Amniotic stem cell (primary cell): ENCODE data around the gene ALCAM.
A peak's percentile ranks its signal among the peaks of the same experiment; 100 is the strongest.

Source experiments
- DNase-seq: peaks from one replicate; lab custom pipeline; 2025; lab: John Stamatoyannopoulos, UW

The ALCAM gene

DNA sequence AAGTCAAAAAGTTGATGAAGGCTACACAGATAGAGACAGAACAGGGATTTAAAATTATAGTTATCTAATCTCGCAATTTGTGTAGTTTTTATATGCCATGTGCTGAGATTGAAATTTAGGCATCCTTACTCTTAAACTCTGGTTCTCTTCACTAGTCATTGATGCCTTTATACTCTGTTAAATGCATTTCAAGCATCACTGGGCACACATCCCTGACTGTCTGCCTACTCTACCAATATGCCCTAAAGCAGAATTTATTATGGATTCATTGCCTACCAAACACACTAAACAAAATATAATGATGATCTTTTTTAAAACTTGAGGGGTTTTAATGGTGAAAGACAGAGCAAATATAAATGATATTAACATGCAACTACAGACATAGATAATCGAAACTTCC lies 10.3 kb upstream of the ALCAM start:
- DNase-seq, result no peak

DNA sequence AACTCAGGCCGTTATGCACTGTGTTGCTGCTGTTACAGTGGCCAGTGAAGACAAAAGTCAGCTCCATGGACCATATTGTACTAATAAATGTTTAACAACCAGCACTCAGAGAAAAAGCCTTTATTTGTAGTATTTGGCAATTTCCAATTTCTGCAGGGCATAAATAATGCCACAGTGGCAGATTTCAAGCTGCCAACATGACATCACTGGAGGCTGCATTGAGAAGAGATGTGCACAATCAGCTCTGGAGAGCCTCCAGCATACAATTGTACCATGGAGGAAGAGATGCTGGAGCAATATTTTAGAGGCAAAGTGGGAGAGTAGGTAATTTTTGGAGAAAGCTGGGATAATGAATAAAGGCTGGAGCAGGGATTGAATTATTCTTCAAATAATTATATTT lies 9.7 kb upstream of the ALCAM start:
- DNase-seq, result no peak

DNA sequence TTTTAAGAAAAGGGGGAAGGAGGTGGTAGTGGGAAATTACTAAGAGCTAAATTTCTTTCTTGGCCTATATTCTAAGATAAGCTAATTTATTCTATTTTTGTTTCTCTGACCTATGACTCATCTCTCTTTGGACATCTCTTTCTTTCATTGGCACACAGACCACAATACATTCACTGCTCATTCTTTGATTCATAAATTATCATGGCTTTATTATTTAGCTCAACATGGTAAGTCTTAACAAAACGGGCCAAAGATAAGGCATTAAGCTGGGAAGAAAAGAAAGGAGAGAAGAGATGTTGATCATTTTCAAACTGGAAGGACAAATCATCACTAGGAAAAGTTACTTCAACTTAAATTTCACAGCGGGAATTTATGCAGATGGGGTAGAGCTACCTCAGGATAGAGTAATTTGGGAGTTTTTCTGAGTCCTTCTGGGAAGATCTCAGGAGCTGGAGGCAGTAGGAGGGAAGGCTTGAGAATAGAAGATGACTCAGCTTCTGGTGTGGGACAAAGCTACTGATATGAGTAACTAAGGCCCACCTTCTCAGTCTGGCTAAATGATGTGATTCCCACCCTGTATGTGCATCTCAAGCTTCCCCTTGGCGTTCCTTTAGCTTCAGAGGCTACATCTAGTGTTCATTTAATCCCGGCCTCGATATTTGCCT lies 7.5 kb upstream of the ALCAM start:
- no peak for DNase-seq

DNA sequence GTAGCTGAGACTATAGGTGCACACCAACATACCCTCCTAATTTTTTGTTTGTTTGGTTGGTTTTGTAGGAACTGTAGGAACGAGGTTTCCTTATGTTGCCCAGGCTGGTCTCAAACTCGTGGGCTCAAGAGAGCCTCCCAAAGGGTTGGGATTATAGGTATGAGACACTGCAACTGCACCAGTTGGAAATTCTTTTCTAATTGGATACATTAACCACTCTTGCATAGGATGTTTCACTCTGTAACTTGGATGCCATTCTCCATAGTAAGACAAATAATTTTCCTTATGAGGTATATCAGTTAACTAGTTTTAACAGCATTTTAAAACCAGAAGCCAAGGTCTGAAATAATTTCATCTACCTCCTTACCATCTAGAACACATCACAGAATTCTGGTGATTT lies 6.7 kb upstream of the ALCAM start:
- DNase-seq, result no peak

DNA sequence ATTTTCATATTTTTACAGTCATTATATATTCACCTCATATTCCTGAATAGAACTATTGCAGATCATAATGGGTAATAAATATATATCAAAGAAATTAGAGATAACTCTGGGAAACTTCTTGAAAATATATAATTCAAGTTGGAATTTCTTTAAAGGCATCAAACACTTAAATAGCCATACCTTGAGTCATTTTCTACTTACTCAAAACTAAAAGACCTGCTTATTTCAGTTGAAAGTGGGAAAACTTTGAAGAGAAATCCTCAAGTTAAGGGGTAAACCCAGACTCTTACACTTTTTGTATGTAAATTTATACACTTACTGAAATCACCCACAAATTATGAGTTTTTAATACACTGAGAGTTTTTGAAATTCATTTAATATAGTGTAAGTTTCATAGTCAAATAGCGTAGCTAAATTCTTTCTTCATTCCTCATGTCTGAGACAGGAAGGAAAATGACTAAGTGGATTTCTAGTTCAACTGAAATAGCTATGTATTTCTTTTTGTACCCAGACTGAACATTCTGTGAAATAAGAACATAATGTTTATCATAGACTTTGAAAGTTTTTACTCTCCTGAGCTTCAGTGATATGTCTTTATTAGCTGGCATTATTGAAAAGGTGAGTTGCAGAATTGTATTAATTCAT lies 4.6 kb upstream of the ALCAM start:
- DNase-seq, result no peak

DNA sequence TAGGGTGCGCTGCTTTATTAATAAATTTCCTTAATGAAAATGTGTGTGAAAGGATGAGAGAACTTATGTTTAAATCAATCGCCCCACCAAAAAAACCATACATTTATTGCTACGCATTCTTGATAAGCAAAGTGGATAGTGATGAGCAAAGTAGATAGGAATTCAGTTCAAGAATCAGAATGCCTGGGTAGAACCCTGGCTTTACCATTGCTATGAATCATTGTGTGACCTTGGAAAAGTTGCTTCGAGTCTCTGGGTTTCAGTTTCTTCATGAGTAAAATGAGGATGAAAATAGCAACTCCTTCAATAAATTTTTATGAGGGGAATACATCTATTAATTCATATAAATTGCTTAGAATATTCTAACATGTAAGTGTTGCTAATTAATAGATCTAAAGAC lies 2.6 kb upstream of the ALCAM start:
- DNase-seq, result peak; percentile 54

DNA sequence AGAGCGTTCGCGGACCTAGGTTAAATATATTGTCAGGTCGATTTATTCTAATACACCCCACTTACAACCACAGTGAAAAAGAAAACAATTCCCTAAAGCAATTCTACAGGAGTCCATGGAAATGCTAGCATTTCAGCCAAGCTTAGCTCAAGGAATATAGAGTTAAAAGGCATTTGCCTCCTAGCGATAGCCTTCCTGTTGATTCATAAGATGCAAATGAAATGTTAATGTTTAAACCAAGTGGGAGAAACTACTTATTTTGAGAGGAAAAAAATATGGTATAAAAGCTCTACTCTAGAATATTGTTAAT lies 1.7 kb upstream of the ALCAM start:
- no peak for DNase-seq

DNA sequence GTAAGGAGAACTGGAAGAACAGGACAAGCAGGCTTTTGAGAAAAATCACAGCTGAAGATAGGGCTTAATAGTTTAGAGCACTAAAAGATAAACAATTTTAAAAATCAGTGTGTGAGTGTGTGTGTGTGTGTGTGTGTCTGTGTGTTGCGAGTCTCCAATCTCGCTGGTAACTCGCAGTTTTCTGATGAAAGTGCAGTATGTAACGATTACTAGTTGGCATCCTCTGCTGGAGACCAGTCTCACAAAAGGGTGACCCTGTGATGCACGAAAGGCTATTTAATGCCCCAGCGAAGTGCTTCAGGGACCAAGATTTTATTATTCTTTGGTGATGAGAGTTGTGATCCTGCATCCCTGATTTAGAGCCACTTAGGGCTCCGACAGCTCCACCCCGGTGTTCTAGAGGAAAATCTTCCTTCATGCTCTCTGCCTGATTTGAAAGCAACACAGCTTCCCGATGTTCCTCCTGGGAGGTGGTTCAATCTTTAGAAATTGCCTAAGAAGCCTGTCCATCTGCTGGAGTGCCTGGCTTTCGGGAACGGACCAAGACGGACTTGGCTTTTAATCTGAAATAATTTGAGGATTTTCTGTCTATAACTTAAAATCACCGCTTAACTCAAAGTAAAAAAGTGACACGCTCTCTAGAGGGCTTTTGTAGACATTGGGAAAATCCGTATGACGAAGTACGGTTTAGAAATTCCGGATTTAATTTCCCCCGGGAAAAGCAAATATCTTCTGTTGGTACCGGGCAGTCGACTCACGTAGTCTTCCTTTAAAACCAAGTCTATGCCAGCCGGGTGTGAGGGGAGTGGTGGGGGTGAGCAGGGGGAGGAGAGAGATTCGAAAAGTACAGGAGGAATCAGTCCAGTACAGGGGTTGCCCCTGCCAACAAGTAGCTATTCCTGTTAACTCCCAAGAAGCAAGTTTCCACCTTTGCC lies 1.1 kb upstream of the ALCAM start:
- no peak for DNase-seq

DNA sequence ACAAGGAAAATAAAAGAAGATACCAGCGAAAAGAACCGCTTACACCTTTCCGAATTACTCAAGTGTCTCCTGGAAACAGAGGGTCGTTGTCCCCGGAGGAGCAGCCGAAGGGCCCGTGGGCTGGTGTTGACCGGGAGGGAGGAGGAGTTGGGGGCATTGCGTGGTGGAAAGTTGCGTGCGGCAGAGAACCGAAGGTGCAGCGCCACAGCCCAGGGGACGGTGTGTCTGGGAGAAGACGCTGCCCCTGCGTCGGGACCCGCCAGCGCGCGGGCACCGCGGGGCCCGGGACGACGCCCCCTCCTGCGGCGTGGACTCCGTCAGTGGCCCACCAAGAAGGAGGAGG lies 325 bp downstream of the ALCAM start:
- DNase-seq, result no peak

DNA sequence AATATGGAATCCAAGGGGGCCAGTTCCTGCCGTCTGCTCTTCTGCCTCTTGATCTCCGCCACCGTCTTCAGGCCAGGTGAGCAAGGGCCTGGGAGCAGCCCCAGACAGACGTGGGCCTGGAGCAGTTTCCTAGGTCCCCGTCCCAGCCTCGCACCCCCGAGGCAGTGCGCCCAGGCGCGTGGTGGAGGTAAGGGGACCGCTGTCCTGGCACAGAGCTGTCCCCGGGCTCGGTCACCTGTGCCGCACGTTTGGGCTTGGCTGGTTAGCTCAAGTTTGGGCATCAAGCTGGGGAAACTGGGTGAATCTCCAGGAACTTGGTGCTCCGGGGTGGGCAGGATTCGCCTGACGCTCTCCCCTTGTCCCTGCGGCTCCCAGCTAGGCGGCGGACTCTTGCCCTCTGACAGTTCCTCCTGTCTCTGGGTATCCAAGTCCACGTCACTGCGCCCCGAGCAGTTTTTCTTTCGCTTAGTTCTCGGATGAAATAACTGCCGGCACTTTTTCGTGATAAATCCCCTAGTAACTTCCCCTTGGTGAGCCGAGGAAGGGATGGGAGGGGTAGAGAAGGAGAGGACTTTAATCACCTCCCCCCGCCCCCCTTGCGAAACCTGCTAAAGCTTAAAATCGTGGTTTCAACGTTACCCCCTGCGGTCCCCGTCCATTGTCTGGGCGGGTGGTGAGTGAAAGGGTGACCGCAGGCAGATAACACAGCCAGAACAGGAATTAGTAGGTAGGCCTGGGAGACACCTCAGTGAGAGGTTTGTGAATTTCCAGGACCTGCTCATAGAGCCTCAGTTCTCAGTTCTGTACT lies 901 bp downstream of the ALCAM start:
- DNase-seq, result peak; percentile 36

DNA sequence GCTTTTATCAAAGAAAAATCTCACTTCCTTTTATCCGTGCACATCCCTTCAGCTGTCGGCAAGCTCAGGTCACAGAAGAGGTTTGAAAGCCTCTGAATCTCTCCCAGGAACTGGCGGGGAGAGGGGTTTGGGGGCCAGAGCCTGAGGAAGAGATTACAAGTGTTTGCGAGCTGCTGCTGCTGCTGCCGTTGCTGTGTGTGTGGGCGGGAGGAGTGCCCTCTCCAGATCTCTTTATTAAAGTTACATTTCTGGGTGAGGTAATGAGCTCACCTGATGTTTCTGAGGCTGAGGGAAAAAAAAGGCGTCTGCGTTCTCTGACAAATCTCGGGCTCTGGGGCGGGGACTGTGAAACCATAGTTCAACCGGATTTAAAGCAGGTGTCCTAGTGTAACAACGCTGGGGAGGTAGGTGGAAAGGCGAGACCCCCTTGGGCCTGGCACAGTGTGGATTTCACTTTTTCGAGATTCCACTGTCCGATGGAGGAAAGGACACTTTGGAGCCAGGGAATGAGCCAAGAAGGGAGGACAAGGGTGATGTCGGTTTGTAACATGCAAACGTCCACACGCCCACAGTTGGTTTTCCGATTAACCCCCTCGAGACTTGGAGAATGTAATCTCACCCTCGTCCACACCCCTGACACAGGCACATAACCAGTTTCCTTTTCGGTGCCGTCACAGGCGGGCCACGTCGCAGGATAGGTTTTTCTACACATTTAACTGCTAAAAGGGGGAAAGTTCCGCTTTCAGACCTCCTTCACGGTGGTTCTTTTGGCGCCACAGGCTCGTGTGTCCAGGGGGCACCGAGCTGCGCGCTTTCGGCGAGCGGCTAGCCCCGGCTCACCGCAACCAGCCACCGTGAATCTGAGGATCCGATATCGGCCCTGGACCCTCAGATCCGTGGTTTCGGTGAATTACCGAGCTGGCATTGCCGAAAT lies 2.1 kb downstream of the ALCAM start:
- no peak for DNase-seq

DNA sequence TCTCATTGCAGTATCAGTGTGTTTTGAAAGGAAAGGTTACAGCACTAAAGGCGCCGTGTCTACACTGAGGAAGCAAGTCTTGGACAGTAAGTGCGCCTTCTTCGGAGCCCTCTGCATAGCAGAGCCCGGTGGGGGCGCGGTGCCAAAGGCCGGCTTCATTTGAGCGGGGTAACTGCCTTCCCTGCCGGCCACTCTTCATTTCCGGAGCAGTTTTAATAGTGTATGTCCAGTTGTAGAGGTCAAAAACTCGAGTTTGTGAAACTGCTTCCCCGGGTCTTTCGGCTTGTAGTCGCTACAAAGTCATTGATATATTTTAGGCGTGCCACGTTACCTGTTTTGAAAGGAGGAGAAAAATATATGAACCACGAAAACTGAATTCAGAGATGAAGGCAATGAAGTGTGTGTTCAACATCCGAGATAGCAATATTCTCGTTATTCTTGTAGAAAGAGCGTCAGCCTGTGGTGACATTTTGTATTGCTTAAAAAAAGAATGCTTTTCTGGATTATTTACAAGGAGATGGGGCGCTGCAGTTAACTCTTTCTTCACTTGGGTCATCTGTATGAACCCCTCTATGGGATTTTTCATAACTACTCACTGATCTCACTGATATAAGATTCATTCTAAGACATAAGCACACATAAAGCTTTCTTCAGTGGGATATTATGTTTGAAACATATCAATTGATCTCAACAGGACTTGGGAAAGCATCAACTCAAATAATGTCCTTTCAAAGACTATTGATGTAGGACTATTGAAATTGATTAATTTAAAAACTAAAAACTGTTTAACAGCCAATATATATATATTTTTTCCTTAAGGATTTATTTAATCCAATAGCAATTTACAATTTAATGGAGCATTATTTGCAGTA lies 3.0 kb downstream of the ALCAM start:
- DNase-seq, result peak; percentile 53

DNA sequence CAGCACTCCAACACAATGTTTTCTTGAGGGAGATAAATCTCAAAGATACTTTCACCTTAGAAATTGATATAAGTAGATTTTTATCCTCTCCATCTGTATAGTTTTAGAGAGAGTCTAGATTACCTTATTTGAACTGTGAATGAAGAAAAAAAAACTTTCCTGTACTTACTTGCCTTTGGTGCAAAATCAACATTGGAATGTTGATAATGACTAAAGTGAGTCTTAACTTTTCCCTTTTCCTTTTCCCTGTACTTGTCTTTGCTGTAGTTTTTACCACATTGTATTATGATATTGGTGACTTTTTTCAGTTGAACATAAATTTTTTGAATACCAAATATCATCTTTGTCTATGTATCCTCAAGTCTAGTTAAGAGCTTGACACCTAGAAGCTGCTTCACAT lies 6.7 kb downstream of the ALCAM start:
- no peak for DNase-seq

DNA sequence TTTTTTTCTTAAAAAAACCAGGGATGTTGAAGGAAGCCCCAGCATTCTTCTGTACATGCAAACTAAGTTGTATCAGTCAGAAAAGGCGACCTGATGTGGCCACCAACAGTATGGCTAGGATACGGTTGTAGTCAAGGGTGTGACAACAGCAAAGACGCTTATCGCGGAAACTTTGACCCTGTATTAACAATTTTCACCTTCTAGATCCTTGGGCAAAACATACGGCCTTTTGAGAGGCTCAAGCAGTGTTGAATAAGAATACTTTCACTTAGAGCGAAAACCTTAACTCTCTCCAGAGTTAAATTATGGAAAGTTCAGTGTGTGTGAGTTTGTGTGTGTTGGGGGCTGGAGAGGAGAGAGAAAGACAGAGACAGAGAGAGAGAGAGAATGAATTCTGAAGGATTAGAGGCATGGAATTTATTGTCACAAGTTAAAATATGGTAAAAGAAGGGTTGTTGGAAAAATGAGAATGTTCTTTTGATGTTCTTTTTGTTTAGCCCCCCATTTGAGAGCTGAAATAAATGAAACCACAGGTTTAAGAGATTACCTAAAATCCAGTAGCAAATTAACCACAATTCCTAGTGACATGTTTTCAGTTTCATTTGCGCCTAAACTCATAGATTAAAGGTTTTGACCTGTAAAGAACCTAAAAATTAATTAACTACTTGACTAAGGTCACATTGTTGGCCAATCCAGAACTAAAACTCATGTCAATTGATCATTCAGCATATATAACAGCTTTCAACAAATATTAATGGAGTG lies 9.2 kb downstream of the ALCAM start:
- DNase-seq, result no peak

DNA sequence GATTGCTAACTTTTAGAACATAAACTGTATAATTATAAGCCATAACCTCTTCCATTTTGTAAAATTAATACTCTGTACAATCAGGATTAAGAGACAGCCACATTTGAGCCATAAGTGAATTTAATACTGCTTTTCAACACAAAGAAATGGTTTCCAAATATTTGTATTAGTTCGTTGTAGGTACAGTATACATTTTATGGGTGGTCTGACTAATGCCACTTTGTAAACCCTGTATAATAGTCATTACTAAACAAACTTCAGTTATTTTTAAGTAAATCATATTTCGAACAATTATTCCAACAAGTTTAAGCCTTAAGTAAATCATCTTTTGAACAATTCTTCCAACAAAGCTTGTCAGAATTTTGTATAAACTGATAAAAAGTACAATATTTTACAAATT lies 11.0 kb downstream of the ALCAM start:
- no peak for DNase-seq

DNA sequence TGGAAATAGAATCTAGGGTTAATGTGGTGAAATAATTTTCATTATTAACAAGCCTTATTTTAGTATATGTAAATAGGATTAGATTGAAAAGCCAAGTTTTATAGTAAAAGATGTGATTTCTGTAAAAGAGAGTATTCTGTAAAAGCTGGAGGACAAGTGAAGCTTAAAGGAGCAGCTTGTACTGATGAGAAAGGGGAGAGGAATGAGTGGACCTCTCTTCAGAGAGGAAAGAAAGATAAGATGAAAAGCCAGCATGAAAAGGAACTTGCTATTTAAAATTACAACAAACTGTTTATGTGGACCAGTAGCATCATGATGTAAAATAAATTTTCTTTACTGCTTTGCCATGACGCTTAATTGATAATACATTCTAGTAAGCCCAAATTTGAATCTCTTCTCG lies 18.5 kb downstream of the ALCAM start:
- no peak for DNase-seq

DNA sequence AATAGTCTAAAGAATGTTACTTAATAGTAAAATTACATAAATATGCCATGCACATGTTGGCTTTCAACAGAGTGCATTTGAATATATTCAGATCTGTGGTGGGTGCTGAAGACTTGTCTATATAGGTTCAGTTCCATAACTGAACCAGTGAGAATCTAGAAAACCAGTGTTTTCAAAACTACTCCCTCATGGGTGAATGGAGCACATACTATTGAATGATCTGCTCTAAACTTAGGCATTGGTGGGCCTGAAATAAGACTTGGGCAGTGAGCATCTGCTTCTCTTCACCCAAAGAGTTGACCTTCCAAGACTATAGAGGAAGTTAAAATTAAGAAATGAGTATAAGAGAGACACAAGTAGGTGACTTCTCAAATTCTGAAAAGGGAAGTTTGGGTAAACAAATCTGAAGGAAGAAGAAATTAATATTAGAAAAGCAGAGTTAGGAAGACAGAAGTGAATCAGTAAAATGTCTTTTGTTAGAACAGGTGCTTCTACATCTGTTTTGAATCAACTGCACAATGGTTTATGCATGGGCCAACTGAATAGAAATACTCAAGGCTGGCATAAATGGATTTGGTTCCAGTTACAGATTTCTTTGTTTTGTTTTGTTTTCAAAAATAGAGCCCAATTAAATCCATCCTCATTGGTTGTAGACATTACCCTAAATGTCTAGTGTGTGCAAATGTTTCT lies 19.3 kb downstream of the ALCAM start:
- DNase-seq, result no peak

DNA sequence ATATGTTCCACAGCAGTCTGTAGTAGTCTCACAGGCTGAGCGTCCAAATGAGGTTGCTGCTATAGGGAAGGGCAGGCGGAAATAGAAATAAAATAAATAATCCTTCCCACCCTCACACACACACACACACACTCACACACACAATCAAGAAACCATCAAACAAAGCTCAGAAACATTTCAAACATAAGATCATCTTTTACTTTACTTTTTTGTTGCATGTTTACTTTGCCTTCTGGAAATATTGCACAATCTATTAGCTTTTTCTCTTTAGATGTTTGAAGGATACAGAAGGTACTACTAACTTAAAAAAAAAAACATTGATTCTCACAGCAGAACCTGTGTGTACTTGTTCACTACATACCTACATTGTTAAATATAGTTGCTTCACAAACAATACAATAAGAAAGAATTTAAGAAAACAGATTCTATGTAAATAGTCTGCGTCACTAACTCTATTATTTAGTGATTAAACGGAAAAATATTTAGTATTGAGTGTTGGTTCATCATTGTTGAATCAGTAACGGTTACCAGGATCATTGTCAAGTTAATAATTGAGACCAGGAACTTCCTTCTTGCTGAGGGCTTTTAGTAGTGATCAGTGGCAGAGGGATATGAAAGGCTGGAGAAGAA lies 20.5 kb downstream of the ALCAM start:
- DNase-seq, result no peak

DNA sequence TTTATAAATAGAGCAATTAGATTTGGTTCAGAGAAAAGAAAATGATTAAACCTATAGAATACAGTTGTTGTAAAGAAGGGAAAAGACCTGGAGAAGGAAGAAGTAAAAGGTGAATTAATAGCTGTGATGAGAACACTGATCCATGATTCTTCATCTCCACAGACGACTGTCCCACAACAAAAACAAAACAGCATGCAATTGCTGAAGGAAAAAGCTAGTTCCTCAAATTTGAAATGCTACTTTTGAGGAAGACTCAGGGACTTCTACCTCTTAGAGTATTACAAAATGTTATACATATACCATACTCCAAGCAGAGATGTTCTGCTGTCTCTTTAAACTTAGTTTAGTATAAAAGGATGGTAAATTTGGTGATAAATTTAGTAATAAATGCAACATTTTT lies 21.5 kb downstream of the ALCAM start:
- no peak for DNase-seq
